HepG2 (cell line): Measurements from ENCODE around the gene CENPM. TPM values are rescaled to one million over a fixed set of nuclear protein-coding genes. Genes with fewer than 3 reads are reported as not detected.

Experiments
- ATAC-seq: fragments of 200-7000 bp; cut with Tn5 transposase; 3 replicates; pipeline ENCODE4 v1.9.1; 2020; ENCODE audit warnings: mild to moderate bottlenecking, moderate library complexity
- BruUV-seq: library from RNA; stranded (reverse); fragments of 400-500 nt; replicated peaks from 2 replicates; lab custom pipeline; 2021; lab: Mats Ljungman, UMichigan
- CTCF ChIA-PET: fragments of 300-600 bp; formaldehyde crosslinking; extraction: SDS; loops from one replicate; lab custom pipeline; 2021; ENCODE audit warnings: low total read pairs, inconsistent platforms, low intra/inter-chr PET ratio; lab: Yijun Ruan, JAX
- POLR2A ChIA-PET: fragments of 350-600 bp; sonication (Branson Sonifier 250); formaldehyde crosslinking; loops from one replicate; lab custom pipeline; 2020; ENCODE audit warnings: antibody characterized with exemption, inconsistent platforms; lab: Yijun Ruan, JAX
- DNase-seq: peaks from one replicate; pipeline ENCODE4 v3.0.0-alpha.2; 2015; ENCODE audit warnings: low spot score
- FAIRE-seq: peaks from 3 replicates; lab custom pipeline; 2011; peaks lifted over from hg19 to GRCh38; lab: Jason Lieb, UNC
- H2AFZ ChIP-seq: one replicate; pipeline ENCODE4 v1.6.1; 2011; ENCODE audit warnings: low read length, inconsistent platforms
- H3K27ac ChIP-seq: fragments of 300-600 bp; 3 replicates; pipeline ENCODE4 v1.8.0; 2011; ENCODE audit warnings: mixed run types, mild to moderate bottlenecking, mixed read lengths, low read length, inconsistent platforms; ENCODE audit not compliant: insufficient read depth; ENCODE audit errors: extremely low read length
- H3K27me3 ChIP-seq, 2 experiments: fragments of 200-600 bp in 1 of 2; 2 replicates in 1 of 2; 3 replicates in 1 of 2; pipeline versions ENCODE4 v1.6.0 to v1.8.0; 2011; ENCODE audit warnings: low read length in 2 of 2, mild to moderate bottlenecking in 2 of 2, moderate library complexity in 2 of 2, inconsistent platforms in 1 of 2; ENCODE audit not compliant: insufficient read depth in 2 of 2, control insufficient read depth in 1 of 2
- H3K36me3 ChIP-seq, 2 experiments: fragments of 200-600 bp in 1 of 2; replicated peaks in 1 of 2; 2 replicates in 1 of 2; 3 replicates in 1 of 2; pipeline versions ENCODE4 v1.5.1 to v1.8.0; 2011; ENCODE audit warnings: low read length in 2 of 2, inconsistent platforms in 1 of 2; ENCODE audit not compliant: insufficient read depth in 2 of 2, control insufficient read depth in 1 of 2
- H3K4me1 ChIP-seq: 2 replicates; pipeline ENCODE4 v1.5.1; 2012; ENCODE audit warnings: low read length, inconsistent platforms; ENCODE audit not compliant: insufficient read depth
- H3K4me2 ChIP-seq: 2 replicates; pipeline ENCODE4 v1.6.0; 2011; ENCODE audit warnings: low read depth, low read length, inconsistent platforms
- H3K4me3 ChIP-seq, 3 experiments: fragments of 200-600 bp in 1 of 3; sonication (generic), shearing (Covaris generic) in 1 of 3; replicated peaks in 1 of 3; 2 replicates each; pipeline ENCODE4 v1.5.1; 2011 to 2016; ENCODE audit warnings: low read length in 3 of 3, inconsistent platforms in 2 of 3, low read depth in 2 of 3, mild to moderate bottlenecking in 2 of 3, control low read depth in 1 of 3, mixed read lengths in 1 of 3; ENCODE audit not compliant: insufficient read depth in 1 of 3
- H3K79me2 ChIP-seq: one replicate; pipeline ENCODE4 v1.6.1; 2011; ENCODE audit warnings: low read length, inconsistent platforms; ENCODE audit not compliant: insufficient read depth
- H3K9ac ChIP-seq: 2 replicates; pipeline ENCODE4 v1.6.0; 2011; ENCODE audit warnings: mild to moderate bottlenecking, low read depth, low read length, inconsistent platforms; ENCODE audit not compliant: insufficient read depth
- H3K9me3 ChIP-seq: 2 replicates; pipeline ENCODE4 v1.5.1; 2012; ENCODE audit warnings: mild to moderate bottlenecking, low read length
- H4K20me1 ChIP-seq: 2 replicates; pipeline ENCODE4 v1.6.0; 2011; ENCODE audit warnings: inconsistent platforms, mild to moderate bottlenecking, low read length, moderate library complexity; ENCODE audit not compliant: insufficient read depth
- ADNP ChIP-seq: sonication (generic); formaldehyde crosslinking; IDR thresholded peaks from 2 replicates; pipeline ENCODE4 v1.4.0; 2020; ENCODE audit warnings: missing genetic modification reagents
- NFYC ChIP-seq: IDR thresholded peaks from 2 replicates; pipeline ENCODE4 v1.6.1; 2016; ENCODE audit warnings: missing genetic modification reagents, missing compliant biosample characterization
- NR2C2 ChIP-seq: sonication (generic); formaldehyde crosslinking; IDR thresholded peaks from 2 replicates; pipeline ENCODE4 v1.4.0; 2020; ENCODE audit warnings: missing genetic modification reagents, mild to moderate bottlenecking, moderate library complexity, borderline replicate concordance
- REL ChIP-seq: sonication (generic); formaldehyde crosslinking; conservative IDR thresholded peaks from 2 replicates; pipeline ENCODE4 v1.8.0; 2022; ENCODE audit warnings: mild to moderate bottlenecking, missing genetic modification reagents, moderate library complexity
- SRSF4 ChIP-seq: fragments of 200-400 bp; formaldehyde crosslinking; IDR thresholded peaks from one replicate; pipeline ENCODE4 v1.6.1; 2018; ENCODE audit warnings: mild to moderate bottlenecking, low read depth, low read length, moderate library complexity; ENCODE audit not compliant: poor library complexity, severe bottlenecking
- ZBTB3 ChIP-seq: sonication (generic); formaldehyde crosslinking; IDR thresholded peaks from 2 replicates; pipeline ENCODE4 v1.4.0; 2020; ENCODE audit warnings: low read depth, mild to moderate bottlenecking, moderate library complexity, missing genetic modification reagents, borderline replicate concordance
- ZNF10 ChIP-seq: sonication (generic); formaldehyde crosslinking; IDR thresholded peaks from 2 replicates; pipeline ENCODE4 v1.4.0; 2020; ENCODE audit warnings: mild to moderate bottlenecking, low read depth, missing genetic modification reagents, borderline replicate concordance
- ZNF468 ChIP-seq: sonication (generic); formaldehyde crosslinking; IDR thresholded peaks from 2 replicates; pipeline ENCODE4 v1.8.0; 2022; ENCODE audit warnings: mild to moderate bottlenecking, moderate library complexity, missing genetic modification reagents
- ZNF746 ChIP-seq: sonication (generic); formaldehyde crosslinking; IDR thresholded peaks from 2 replicates; pipeline ENCODE4 v1.8.0; 2022; ENCODE audit warnings: mild to moderate bottlenecking, missing genetic modification reagents
- ZNF777 ChIP-seq: sonication (generic); formaldehyde crosslinking; IDR thresholded peaks from 2 replicates; pipeline ENCODE4 v1.4.0; 2020; ENCODE audit warnings: missing genetic modification reagents
- WGBS: methylation state at CpG from one replicate; pipeline ENCODE4 v1.1.6; 2017; ENCODE audit warnings: low lambda C conversion rate; 5-methylcytosine and 5-hydroxymethylcytosine counted together
- in situ Hi-C: cut with HindIII; loops from 2 replicates; pipeline ENCODE4 v1.10.0; 2017; ENCODE audit warnings: low pct_unique_long_range_greater_than_20kb; ENCODE audit not compliant: extremely low pct_ligation_motif_present
- intact Hi-C: fragments of 100-400 bp; cut with micrococcal nuclease; formaldehyde crosslinking; loops from one replicate; pipeline ENCODE4 v1.10.0; 2022; ENCODE audit not compliant: unreplicated experiment
- polyA plus RNA-seq, 8 experiments: library from polyadenylated mRNA; depleted of rRNA in 3 of 8; stranded (reverse) in 7 of 8; unstranded in 1 of 8; fragments of >200 nt; fragmentation: Illumina TruSeq in 4 of 8; extraction: Trizol in 4 of 8; gene quantifications; 2 replicates each; pipeline versions ENCODE4 v1.2.1 to v1.2.3, GENCODE V29; 2011 to 2016; ENCODE audit warnings: low read depth in 4 of 8, missing spikeins in 1 of 8, mixed read lengths in 1 of 8; ENCODE audit not compliant: insufficient read depth in 1 of 8
- total RNA-seq, 5 experiments: library from RNA; depleted of rRNA; stranded (reverse); fragments of >200 nt; fragmentation: Illumina TruSeq; extraction: Trizol; gene quantifications; 2 replicates each; pipeline ENCODE4 v1.2.3, GENCODE V29; 2016; ENCODE audit warnings: low read depth in 1 of 5
- TF ChIP-seq, protein P1 (sequence below): sonication (generic); formaldehyde crosslinking; IDR thresholded peaks from 2 replicates; pipeline ENCODE4 v1.4.0; 2020; ENCODE audit warnings: missing genetic modification reagents
- TF ChIP-seq, protein P2 (sequence below): sonication (generic); formaldehyde crosslinking; IDR thresholded peaks from 2 replicates; pipeline ENCODE4 v1.4.0; 2020; ENCODE audit warnings: missing genetic modification reagents
- TF ChIP-seq, protein P3 (sequence below): sonication (generic); formaldehyde crosslinking; IDR thresholded peaks from 2 replicates; pipeline ENCODE4 v1.4.0; 2020; ENCODE audit warnings: low read depth, mild to moderate bottlenecking, missing genetic modification reagents
- TF ChIP-seq, protein P4 (sequence below): sonication (generic); formaldehyde crosslinking; IDR thresholded peaks from 2 replicates; pipeline ENCODE4 v1.5.1; 2020; ENCODE audit warnings: missing genetic modification reagents, mild to moderate bottlenecking, borderline replicate concordance

CENPM gene
- total and polyA plus RNA-seq, 2 of the 13 experiments (the other 11 are each of a cell fraction or from before 2014, with no cell fraction given) = 11.2 to 37.3 TPM

GRCh38 chr22:41970601-41971000, 23.6 kb upstream of the CENPM start:
- no peak overlapping the region for H3K27ac ChIP-seq
- intact Hi-C loops (no loop called here), in situ Hi-C loops (loop anchor here (25.0 kb wide), 1 partner anchor 467 kb away; the partner anchor contains the start of gene NFAM1)
- DNase-seq (no peak), FAIRE-seq (no peak), ATAC-seq (no peak)
- no peak overlapping the region for H3K4me2 ChIP-seq
- no peak overlapping the region for H3K4me3 ChIP-seq
- 0% methylated on average over 1 of the region's 2 CpGs for WGBS
- TF ChIP-seq REL (no peak), ZNF746 (CRISPR knock-in tag) (no peak), ZNF468 (CRISPR knock-in tag) (no peak), SRSF4 (no peak), ZNF777 (no peak), NR2C2 (CRISPR knock-in tag) (no peak), ADNP (no peak), ZNF10 (no peak), ZBTB3 (CRISPR knock-in tag) (no peak), NFYC (no peak)
- TF ChIP-seq, protein P1, sequence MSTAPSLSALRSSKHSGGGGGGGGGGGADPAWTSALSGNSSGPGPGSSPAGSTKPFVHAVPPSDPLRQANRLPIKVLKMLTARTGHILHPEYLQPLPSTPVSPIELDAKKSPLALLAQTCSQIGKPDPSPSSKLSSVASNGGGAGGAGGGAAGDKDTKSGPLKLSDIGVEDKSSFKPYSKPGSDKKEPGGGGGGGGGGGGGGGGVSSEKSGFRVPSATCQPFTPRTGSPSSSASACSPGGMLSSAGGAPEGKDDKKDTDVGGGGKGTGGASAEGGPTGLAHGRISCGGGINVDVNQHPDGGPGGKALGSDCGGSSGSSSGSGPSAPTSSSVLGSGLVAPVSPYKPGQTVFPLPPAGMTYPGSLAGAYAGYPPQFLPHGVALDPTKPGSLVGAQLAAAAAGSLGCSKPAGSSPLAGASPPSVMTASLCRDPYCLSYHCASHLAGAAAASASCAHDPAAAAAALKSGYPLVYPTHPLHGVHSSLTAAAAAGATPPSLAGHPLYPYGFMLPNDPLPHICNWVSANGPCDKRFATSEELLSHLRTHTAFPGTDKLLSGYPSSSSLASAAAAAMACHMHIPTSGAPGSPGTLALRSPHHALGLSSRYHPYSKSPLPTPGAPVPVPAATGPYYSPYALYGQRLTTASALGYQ = no peak
- TF ChIP-seq, protein P2, sequence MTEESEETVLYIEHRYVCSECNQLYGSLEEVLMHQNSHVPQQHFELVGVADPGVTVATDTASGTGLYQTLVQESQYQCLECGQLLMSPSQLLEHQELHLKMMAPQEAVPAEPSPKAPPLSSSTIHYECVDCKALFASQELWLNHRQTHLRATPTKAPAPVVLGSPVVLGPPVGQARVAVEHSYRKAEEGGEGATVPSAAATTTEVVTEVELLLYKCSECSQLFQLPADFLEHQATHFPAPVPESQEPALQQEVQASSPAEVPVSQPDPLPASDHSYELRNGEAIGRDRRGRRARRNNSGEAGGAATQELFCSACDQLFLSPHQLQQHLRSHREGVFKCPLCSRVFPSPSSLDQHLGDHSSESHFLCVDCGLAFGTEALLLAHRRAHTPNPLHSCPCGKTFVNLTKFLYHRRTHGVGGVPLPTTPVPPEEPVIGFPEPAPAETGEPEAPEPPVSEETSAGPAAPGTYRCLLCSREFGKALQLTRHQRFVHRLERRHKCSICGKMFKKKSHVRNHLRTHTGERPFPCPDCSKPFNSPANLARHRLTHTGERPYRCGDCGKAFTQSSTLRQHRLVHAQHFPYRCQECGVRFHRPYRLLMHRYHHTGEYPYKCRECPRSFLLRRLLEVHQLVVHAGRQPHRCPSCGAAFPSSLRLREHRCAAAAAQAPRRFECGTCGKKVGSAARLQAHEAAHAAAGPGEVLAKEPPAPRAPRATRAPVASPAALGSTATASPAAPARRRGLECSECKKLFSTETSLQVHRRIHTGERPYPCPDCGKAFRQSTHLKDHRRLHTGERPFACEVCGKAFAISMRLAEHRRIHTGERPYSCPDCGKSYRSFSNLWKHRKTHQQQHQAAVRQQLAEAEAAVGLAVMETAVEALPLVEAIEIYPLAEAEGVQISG (CRISPR knock-in tag) = no peak
- TF ChIP-seq, protein P3, sequence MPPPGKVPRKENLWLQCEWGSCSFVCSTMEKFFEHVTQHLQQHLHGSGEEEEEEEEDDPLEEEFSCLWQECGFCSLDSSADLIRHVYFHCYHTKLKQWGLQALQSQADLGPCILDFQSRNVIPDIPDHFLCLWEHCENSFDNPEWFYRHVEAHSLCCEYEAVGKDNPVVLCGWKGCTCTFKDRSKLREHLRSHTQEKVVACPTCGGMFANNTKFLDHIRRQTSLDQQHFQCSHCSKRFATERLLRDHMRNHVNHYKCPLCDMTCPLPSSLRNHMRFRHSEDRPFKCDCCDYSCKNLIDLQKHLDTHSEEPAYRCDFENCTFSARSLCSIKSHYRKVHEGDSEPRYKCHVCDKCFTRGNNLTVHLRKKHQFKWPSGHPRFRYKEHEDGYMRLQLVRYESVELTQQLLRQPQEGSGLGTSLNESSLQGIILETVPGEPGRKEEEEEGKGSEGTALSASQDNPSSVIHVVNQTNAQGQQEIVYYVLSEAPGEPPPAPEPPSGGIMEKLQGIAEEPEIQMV (CRISPR knock-in tag) = no peak
- TF ChIP-seq, protein P4, sequence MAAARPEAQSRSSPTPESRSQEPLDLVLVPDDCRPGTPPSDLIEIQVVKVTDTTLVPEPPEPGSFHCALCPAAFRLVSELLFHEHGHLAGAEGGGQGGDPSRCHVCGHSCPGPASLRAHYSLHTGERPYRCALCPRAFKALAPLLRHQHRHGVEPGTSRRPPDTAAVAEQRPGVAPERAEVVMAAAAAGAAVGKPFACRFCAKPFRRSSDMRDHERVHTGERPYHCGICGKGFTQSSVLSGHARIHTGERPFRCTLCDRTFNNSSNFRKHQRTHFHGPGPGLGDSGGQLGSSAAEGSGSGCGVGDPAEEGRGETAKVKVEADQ (CRISPR knock-in tag) = no peak
- H3K36me3 ChIP-seq = no peaks in the 10 kb centered on the region
- ChIA-PET POLR2A (no interaction called here), CTCF (no interaction called here)
- no peaks in the 10 kb centered on the region for H4K20me1 ChIP-seq
- peaks cover 3 to 42% of the 10 kb centered on the region in 2 experiments; a peak in 4 of 5 replicates for H3K27me3 ChIP-seq
- H3K4me1 ChIP-seq = peaks cover 11% of the 10 kb centered on the region; the same call in 1 of the 2 replicates
- H2AFZ ChIP-seq = no peak overlapping the region
- H3K9ac ChIP-seq = no peak overlapping the region
- no peaks in the 10 kb centered on the region for H3K79me2 ChIP-seq
- no peaks in the 10 kb centered on the region for H3K9me3 ChIP-seq
- BruUV-seq = no TSS peak
